GM12873 (cell line): ENCODE measurements around the gene RNF166.

Experiments
- TF ChIP-seq, protein P1 (sequence below): IDR thresholded peaks from 2 replicates; pipeline ENCODE4 v1.5.1; 2012; ENCODE audit warnings: low read depth, mild to moderate bottlenecking, moderate library complexity, low read length, control low read depth; ENCODE audit not compliant: insufficient read depth; ENCODE audit errors: missing control alignments

RNF166 gene

DNA sequence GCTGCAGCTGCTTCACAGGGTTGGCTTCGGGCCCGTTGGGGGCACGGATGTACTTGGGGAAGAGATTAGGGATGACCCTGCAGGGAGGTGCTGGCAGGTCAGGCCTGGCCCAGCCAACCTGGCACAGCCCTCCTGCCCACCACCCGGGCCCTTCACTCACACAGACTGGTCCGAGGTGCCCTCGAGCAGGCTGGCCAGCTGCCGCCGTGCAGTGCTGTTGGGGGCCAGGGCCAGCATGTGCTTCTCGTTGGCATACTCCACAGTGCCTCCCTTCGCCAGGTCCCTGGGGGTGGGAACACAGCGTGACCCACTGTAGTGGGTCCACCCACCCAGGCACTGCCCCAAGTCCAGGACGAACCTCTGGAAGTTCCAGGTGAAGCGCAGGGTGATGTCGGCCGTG is 10.0 kb upstream of the RNF166 start:
- TF ChIP-seq, protein P1, sequence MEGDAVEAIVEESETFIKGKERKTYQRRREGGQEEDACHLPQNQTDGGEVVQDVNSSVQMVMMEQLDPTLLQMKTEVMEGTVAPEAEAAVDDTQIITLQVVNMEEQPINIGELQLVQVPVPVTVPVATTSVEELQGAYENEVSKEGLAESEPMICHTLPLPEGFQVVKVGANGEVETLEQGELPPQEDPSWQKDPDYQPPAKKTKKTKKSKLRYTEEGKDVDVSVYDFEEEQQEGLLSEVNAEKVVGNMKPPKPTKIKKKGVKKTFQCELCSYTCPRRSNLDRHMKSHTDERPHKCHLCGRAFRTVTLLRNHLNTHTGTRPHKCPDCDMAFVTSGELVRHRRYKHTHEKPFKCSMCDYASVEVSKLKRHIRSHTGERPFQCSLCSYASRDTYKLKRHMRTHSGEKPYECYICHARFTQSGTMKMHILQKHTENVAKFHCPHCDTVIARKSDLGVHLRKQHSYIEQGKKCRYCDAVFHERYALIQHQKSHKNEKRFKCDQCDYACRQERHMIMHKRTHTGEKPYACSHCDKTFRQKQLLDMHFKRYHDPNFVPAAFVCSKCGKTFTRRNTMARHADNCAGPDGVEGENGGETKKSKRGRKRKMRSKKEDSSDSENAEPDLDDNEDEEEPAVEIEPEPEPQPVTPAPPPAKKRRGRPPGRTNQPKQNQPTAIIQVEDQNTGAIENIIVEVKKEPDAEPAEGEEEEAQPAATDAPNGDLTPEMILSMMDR, result no peak

DNA sequence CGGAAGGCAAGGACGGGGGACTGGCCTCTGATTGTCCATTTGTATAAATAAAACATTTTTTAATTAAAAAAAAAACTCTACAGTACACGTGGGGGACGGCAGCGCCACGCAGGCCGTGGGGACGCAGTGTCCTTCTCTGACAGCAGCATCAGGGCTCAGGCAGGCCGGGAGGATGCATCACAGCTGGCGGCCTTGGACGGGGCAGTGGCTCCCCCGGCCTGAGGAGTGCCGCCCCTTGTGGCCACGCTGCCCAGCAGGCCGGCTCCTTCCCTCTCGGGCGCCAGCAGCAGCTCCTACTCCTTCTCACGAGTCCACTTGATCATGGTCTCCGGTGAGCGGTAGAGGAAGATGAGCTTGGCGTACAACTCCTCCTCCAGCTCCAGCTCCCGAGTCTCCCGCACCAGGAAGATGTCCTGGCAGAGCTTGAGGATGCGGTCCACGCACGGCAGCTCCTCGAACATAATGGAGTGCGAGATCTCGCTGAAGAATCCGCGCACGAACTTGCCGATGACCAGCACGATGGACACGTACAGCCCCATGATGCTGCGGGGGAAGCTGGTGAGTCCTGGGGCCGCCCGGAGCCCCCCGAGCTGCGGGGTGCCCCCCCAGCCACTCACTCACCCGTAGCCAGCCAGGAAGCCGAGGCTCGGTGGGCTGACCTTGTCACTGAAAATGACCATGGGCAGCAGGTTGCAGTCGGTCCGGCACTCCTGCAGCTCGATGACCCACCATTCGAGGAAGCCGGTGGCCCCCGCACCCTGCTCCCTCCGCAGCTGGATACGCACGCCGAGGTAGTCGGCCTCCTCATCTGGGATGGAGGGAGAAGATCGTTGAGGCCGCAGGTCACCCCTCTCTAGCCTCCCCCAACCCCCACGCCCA is 9.3 kb upstream of the RNF166 start:
- TF ChIP-seq, protein P1, result no peak

DNA sequence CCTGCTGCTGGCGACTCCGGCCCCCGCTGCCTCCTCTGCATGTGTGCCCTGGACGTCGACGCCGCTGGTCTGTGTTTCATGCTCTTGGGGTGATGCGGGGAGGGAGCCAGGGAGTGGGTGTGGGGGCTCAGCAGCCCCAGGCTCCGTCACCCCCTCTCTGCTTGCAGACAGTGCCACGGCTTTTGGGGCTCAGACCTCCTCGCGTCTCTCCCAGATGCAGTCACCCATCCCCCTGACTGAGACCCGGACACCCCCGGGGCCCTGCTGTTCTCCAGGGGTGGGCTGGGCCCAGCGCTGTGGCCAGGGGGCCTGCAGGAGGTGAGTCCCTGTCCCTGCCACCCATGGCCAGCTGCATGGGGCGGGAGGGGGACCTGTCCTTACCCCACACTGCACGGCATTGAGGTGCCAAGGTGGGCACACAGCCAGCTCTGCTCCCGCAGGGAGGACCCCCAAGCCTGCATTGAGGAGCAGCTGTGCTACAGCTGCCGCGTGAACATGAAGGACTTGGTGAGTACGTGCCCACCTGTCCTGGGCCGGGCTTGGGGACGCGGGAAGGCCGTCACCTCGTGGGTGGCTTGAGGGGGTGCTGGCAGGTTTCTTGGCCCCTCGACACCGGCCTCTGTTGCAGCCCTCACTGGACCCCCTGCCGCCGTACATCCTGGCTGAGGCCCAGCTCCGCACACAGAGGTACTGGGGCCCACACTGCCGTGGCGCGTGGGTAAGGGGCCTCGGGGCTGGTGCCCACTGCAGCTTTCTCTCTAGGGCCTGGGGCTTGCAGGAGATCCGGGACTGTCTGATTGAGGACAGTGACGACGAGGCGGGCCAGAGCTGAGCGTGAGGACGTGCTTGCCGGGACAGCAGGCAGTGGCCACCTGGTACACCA is 8.5 kb upstream of the RNF166 start:
- TF ChIP-seq, protein P1, result no peak

DNA sequence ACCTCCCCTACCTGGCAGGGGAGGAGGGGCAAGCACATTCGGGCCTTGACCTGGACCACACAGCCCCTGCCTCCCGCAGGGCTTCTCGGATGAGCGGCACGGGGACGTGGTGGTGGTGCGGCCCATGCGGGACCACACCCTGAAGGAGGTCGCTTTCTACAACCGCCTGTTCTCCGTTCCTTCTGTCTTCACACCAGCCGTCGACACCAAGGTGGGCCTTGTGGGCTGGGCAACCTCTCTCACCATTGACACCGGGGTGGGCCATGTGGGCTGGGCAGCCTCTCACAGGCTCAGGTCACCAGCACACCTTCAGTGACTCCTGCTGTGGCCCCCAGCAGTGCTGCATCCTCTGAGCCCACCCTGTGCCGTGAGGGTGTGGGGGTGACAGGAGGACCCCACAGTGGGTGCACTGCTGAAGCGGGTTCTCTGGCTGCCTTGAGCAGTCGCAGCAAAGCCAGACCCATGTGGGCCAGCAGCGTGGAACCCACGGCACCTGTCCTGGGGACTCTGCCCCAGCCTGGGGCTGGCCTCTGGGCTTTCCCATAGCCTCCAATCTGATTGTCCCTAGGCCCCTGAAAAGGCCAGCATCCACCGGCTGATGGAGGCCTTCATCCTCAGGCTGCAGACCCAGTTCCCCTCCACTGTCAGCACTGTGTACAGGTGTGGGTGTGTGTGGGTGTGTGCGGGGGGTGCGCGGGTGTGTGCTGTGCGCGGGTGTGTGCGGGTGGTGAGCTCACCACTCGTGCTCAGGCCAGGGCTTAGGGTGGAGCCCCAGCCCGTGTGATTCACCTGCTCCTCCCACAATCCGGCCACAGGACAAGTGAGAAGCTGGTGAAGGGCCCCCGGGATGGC is 7.6 kb upstream of the RNF166 start:
- TF ChIP-seq, protein P1, result no peak

DNA sequence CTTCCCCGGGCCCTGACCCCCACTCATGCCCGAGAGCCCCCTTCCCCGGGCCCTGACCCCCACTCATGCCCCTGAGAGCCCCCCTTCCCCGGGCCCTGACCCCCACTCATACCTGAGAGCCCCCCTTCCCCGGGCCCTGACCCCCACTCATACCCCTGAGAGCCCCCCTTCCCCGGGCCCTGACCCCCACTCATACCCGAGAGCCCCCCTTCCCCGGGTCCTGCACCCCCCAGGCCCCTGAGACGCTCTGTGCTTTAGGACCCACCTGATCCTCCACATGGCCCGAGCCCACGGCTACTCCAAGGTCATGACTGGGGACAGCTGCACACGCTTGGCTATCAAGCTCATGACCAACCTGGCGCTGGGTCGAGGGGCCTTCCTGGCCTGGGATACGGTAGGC is 6.8 kb upstream of the RNF166 start:
- TF ChIP-seq, protein P1, result no peak

DNA sequence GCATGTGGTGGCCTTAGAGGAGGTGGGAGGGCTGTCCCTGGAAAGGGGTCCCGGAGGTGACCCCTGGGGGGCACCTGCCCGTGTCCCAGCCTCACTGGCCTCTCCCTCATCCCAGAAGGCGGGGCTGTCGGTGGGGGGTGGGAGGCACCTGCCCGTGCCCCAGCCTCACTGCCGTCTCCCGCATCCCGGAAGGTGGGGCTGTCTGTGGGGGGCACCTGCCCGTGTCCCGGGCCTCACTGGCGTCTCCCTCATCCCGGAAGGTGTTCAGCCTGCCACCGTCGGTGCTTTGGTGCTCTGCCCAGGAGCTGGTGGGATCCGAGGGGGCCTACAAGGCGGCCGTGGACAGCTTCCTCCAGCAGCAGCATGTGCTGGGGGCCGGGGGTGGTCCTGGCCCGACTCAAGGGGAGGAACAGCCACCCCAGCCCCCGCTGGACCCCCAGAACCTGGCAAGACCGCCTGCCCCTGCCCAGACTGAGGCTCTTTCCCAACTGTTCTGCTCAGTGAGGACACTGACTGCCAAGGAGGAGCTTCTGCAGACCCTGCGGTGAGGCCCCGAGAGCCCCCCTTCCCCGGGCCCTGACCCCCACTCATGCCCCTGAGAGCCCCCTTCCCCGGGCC is 6.3 kb upstream of the RNF166 start:
- TF ChIP-seq, protein P1, result no peak
